Adrenal gland (tissue), 12 donors: ENCODE results near the gene MBNL3. TPM values are rescaled to one million over a fixed set of nuclear protein-coding genes. Genes with fewer than 3 reads are reported as not detected.

Source experiments
- DNase-seq, 7 donors: peaks; one replicate each; pipeline ENCODE4 v3.0.0-alpha.2; 2019 to 2020
- H3K27ac ChIP-seq, 5 donors: fragments of 200-600 bp; sonication (generic) in 4 of 5; 1 replicate in 3 of 5; 2 replicates in 2 of 5; pipeline versions ENCODE4 v1.5.1 to v1.8.0; 2016 to 2020; ENCODE audit warnings: mild to moderate bottlenecking in 1 of 5
- H3K27me3 ChIP-seq: fragments of 200-600 bp; 2 replicates; pipeline ENCODE4 v1.8.0; 2021
- H3K36me3 ChIP-seq, 2 donors: fragments of 200-600 bp; replicated peaks in 1 of 2; 1 replicate in 1 of 2; 2 replicates in 1 of 2; pipeline versions ENCODE4 v1.5.1 to v1.8.0; 2018 to 2022
- H3K4me1 ChIP-seq, 2 donors: fragments of 200-600 bp; replicated peaks in 1 of 2; 1 replicate in 1 of 2; 2 replicates in 1 of 2; pipeline versions ENCODE4 v1.5.1 to v1.8.0; 2018 to 2021
- H3K4me3 ChIP-seq, 4 donors: fragments of 200-600 bp; sonication (generic) in 3 of 4; one replicate each; pipeline ENCODE4 v1.5.1; 2016 to 2018
- H3K9me3 ChIP-seq, 3 donors: fragments of 200-600 bp; sonication (generic) in 1 of 3; replicated peaks in 1 of 3; 1 replicate in 2 of 3; 2 replicates in 1 of 3; pipeline versions ENCODE4 v1.5.1 to v1.8.0; 2016 to 2021
- POLR2A ChIP-seq, 2 donors: fragments of 450-650 bp; IDR thresholded peaks; one replicate each; pipeline ENCODE4 v1.6.1; 2017; ENCODE audit warnings: antibody characterized with exemption in 2 of 2, mild to moderate bottlenecking in 2 of 2, moderate library complexity in 1 of 2
- WGBS, 4 donors: extraction: QIAGEN DNeasy Blood & Tissue Kit in 2 of 4; methylation state at CpG; one replicate each; pipeline versions ENCODE4 v1.1.5 to v1.1.7; 2013 to 2017; 5-methylcytosine and 5-hydroxymethylcytosine counted together
- intact Hi-C, 2 donors: fragments of 100-400 bp; cut with DNase I; formaldehyde crosslinking; loops; one replicate each; pipeline versions ENCODE4 v1.14.1 to v1.15.0; 2022 to 2023
- polyA plus RNA-seq, 3 donors: library from polyadenylated mRNA; stranded (reverse); fragments of 200-250 nt in 2 of 3; fragments of 350-450 nt in 1 of 3; fragmentation: Illumina TruSeq in 1 of 3; extraction: RNeasy Lipid Tissue Mini Kit (QIAGEN cat#74804) in 1 of 3; gene quantifications; one replicate each; pipeline ENCODE4 v1.2.3, GENCODE V29; 2013 to 2014
- total RNA-seq, 9 donors: library from RNA; depleted of rRNA in 4 of 9; stranded (reverse); fragments of >200 nt in 4 of 9; fragments of 120-200 nt in 1 of 9; fragmentation: NEBNext Ultra II Directional in 1 of 9; extraction: Animal tissue kit (Norgen Biotek cat#: 25700) in 1 of 9; gene quantifications; one replicate each; pipeline versions ENCODE4 v1.1.0 to v1.2.4, GENCODE V29; 2013 to 2023
- TF ChIP-seq, protein P1 (sequence below), 6 experiments: fragments of 450-650 bp in 4 of 6; fragments of 200-600 bp in 2 of 6; sonication (generic) in 1 of 6; IDR thresholded peaks; 1 replicate in 5 of 6; 2 replicates in 1 of 6; pipeline versions ENCODE4 v1.5.1 to v1.8.0; 2016 to 2021; ENCODE audit warnings: antibody characterized with exemption in 6 of 6, mild to moderate bottlenecking in 2 of 6, moderate library complexity in 1 of 6
- donor health status: healthy with polysubstance abuse.
- donor health status: Bipolar disorder and iron deficiency.
- donor health status: DM: yes; HTN: yes; CAD: no.
- donor health status: DM: no; HTN: no; CAD: no.
- donor health status: DM: no; HTN: no; CAD: no.
- donor health status: DM: yes; HTN: yes; CAD: no.

MBNL3 gene
- total and polyA plus RNA-seq, 12 donors = 2.4 to 166 (median 53.2) TPM

DNA sequence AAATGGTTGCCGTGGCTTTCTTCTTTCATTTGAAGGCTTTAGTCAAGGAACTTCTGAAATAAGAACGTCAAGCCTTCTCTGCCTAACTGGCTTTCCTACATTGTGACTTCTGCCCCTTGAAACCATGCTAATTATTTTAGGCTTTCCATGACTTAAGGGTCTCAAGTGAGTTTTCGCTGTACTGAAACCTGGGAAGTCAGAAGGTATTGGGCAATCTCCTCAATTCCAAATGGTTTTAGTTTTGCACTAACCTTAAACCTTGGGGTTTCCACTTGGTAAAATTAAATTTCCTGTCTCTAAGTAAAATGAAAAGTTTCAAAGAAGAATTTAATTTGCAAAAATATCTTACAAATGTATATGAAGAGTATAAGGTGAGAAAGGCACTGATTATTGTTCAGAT lies 73.8 kb downstream of the MBNL3 start:
- 80 to 97% (median 90%) methylated on average over 3 of the region's 3 CpGs for WGBS, 4 donors
- Histone ChIP-seq H3K9me3 (no peaks in the 10 kb centered on the region), H3K36me3 (no peaks in the 10 kb centered on the region), H3K27me3 (peaks cover 6% of the 10 kb centered on the region), H3K4me1 (no peaks in the 10 kb centered on the region), H3K4me3 (no peak overlapping the region), H3K27ac (no peak overlapping the region)
- TF ChIP-seq, protein P1, sequence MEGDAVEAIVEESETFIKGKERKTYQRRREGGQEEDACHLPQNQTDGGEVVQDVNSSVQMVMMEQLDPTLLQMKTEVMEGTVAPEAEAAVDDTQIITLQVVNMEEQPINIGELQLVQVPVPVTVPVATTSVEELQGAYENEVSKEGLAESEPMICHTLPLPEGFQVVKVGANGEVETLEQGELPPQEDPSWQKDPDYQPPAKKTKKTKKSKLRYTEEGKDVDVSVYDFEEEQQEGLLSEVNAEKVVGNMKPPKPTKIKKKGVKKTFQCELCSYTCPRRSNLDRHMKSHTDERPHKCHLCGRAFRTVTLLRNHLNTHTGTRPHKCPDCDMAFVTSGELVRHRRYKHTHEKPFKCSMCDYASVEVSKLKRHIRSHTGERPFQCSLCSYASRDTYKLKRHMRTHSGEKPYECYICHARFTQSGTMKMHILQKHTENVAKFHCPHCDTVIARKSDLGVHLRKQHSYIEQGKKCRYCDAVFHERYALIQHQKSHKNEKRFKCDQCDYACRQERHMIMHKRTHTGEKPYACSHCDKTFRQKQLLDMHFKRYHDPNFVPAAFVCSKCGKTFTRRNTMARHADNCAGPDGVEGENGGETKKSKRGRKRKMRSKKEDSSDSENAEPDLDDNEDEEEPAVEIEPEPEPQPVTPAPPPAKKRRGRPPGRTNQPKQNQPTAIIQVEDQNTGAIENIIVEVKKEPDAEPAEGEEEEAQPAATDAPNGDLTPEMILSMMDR (IDR thresholded peaks at IDR 0.05) = no peak
- no peak for TF ChIP-seq POLR2A (IDR thresholded peaks at IDR 0.05)
- DNase-seq = no peak
- intact Hi-C loops = no loop called here

DNA sequence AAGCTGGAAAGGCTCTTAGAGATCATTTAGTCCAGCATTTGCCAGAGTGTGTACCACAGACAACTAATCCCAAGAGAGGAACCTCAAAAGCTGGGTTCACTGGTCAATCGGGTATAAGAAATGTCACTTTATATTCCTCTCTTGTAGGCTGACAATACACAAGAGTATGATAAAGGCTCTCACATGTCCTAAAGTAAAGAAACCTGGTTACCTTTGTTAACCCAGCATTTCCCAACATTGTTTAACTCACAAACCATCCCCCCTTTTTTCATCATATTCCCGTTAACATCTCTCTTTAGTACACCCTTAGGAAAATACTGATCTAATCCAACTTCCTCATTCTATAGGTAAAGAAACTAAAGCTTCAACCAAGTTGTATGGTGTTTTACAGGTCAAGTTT lies 74.4 kb downstream of the MBNL3 start:
- Histone ChIP-seq H3K27ac (no peak overlapping the region), H3K27me3 (peaks cover 6% of the 10 kb centered on the region), H3K9me3 (no peaks in the 10 kb centered on the region), H3K4me1 (no peaks in the 10 kb centered on the region), H3K4me3 (no peak overlapping the region), H3K36me3 (no peaks in the 10 kb centered on the region)
- WGBS, 4 donors = 83 to 90% (median 87%) methylated on average over 2 of the region's 2 CpGs
- intact Hi-C loops = no loop called here
- TF ChIP-seq, protein P1 (IDR thresholded peaks at IDR 0.05) = no peak
- no peak for TF ChIP-seq POLR2A (IDR thresholded peaks at IDR 0.05)
- DNase-seq = no peak

DNA sequence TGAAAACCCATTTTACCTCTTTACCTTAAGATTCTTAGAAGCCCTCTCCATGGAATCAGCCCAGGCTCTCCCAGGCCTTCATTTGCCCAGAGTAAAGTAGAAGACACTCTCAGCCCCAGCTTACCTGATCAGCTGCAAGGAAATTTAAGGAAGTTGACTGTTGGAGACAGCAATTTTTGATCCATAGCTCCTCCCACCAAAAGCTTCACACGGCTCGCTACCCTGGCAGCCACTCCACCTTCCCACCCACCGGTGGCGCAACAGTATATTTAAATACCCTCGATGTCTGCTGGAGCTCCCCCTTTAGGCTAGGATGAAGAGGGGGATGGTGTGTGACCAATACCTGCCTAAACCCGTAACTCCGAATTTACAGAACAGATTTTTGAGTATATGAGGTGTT lies 75.4 kb downstream of the MBNL3 start:
- Histone ChIP-seq H3K27me3 (peaks cover 6% of the 10 kb centered on the region), H3K9me3 (no peaks in the 10 kb centered on the region), H3K4me1 (no peaks in the 10 kb centered on the region), H3K27ac (no peak overlapping the region), H3K4me3 (no peak overlapping the region), H3K36me3 (no peaks in the 10 kb centered on the region)
- no peak for TF ChIP-seq POLR2A (IDR thresholded peaks at IDR 0.05)
- TF ChIP-seq, protein P1 (IDR thresholded peaks at IDR 0.05) = no peak
- 62 to 80% (median 70%) methylated on average over 7 of the region's 7 CpGs for WGBS, 4 donors
- no peak for DNase-seq
- intact Hi-C loops = no loop called here

DNA sequence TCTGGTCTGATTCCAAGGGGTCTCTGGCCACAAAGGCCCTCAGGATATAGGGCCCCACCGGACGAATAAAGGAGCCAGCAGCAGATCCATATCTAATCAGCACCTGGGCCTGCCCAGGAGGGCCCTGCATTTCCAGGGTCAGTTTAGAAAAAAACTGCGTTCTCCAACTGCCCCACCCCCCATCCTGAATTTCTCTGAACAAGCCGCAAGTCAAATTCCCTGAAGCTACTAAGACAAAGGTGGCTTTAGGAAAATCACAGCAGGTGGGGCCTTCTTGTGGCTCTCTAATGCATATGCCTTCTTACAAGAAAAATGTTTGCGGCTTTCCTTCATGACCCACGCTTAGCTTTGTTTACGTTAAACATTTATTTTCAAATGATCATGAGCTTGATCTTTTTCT lies 76.6 kb downstream of the MBNL3 start:
- TF ChIP-seq, protein P1 (IDR thresholded peaks at IDR 0.05) = no peak
- no peak for TF ChIP-seq POLR2A (IDR thresholded peaks at IDR 0.05)
- no peaks in the 10 kb centered on the region for H3K4me1 ChIP-seq
- 65 to 94% (median 83%) methylated on average over 5 to 7 of the region's 7 CpGs for WGBS, 4 donors
- no peaks in the 10 kb centered on the region for H3K36me3 ChIP-seq
- no peak overlapping the region for H3K27ac ChIP-seq
- no peak for DNase-seq
- H3K27me3 ChIP-seq = peaks cover 6% of the 10 kb centered on the region
- intact Hi-C loops = no loop called here
- H3K4me3 ChIP-seq = no peak overlapping the region
- H3K9me3 ChIP-seq = no peaks in the 10 kb centered on the region
